IPS-NIHi7 (cell line): ENCODE data around the gene PFN1.

Experiments used
- DNase-seq: peaks from one replicate; pipeline ENCODE4 v3.0.0; 2012; ENCODE audit warnings: mixed read lengths; ENCODE audit errors: extremely low spot score

The PFN1 gene

GRCh38 chr17:4967539-4968485 is 19.5 kb upstream of the PFN1 start, which contains the start of gene SPAG7:
Gene SPAG7, minus strand, starts transcription at chr17:4967817. Its CDS starts 13 bp downstream, at chr17:4967804.
- peak; percentile 91 for DNase-seq

- DNase-seq: peak; percentile 96
Measured at GRCh38 chr17:4966844-4967538, 18.7 kb upstream of the PFN1 start.

GRCh38 chr17:4965311-4965986 is 17.1 kb upstream of the PFN1 start:
- DNase-seq: no peak

GRCh38 chr17:4960279-4960922 is 12.1 kb upstream of the PFN1 start:
- no peak for DNase-seq

GRCh38 chr17:4959261-4959965 is 11.1 kb upstream of the PFN1 start:
- no peak for DNase-seq

- no peak for DNase-seq
Measured at GRCh38 chr17:4958102-4958501, 9.8 kb upstream of the PFN1 start.

- DNase-seq: peak; percentile 36
Measured at GRCh38 chr17:4956493-4957061, 8.2 kb upstream of the PFN1 start.

- no peak for DNase-seq
Measured at GRCh38 chr17:4955091-4955490, 6.8 kb upstream of the PFN1 start.

GRCh38 chr17:4953451-4953961 is 5.2 kb upstream of the PFN1 start:
- DNase-seq: no peak

GRCh38 chr17:4951486-4951885 is 3.2 kb upstream of the PFN1 start:
- no peak for DNase-seq

- no peak for DNase-seq
Measured at GRCh38 chr17:4950746-4951204, 2.4 kb upstream of the PFN1 start, which contains the start of gene ENO3. Gene ENO3, plus strand, starts transcription at chr17:4951119. Its CDS starts 711 bp downstream, at chr17:4951830.

GRCh38 chr17:4950075-4950745 is 1.9 kb upstream of the PFN1 start:
- no peak for DNase-seq

- peak; percentile 80 for DNase-seq
Measured at GRCh38 chr17:4949321-4950074, 1.2 kb upstream of the PFN1 start.

- DNase-seq: peak; percentile 86
Measured at GRCh38 chr17:4948931-4949320, 596 bp upstream of the PFN1 start.

- DNase-seq: peak; percentile 51
Measured at GRCh38 chr17:4947411-4948165, 742 bp downstream of the PFN1 start.

- DNase-seq: no peak
Measured at GRCh38 chr17:4947010-4947410, 1.3 kb downstream of the PFN1 start.

GRCh38 chr17:4946312-4946976 is 1.9 kb downstream of the PFN1 start:
- no peak for DNase-seq

GRCh38 chr17:4945944-4946280 is 2.4 kb downstream of the PFN1 start:
- DNase-seq: no peak
